CD14-positive monocyte (primary cell): ENCODE data around the gene EPHA6. TPM values are rescaled to one million over a fixed set of nuclear protein-coding genes. Genes with fewer than 3 reads are reported as not detected.

Experiments
- DNase-seq, 3 donors: peaks; one replicate each; pipeline ENCODE4 v3.0.0-alpha.2; 2011 to 2022
- H2AFZ ChIP-seq: 2 replicates; pipeline ENCODE4 v1.6.0; 2012; ENCODE audit warnings: mild to moderate bottlenecking, low read depth, low read length, inconsistent platforms; ENCODE audit not compliant: insufficient read depth, poor library complexity, severe bottlenecking
- H3K27ac ChIP-seq, 2 donors: 1 replicate in 1 of 2; 2 replicates in 1 of 2; pipeline ENCODE4 v1.5.1; 2012 to 2013; ENCODE audit warnings: low read length in 2 of 2, control low read depth in 1 of 2, inconsistent platforms in 1 of 2, low read depth in 1 of 2, mild to moderate bottlenecking in 1 of 2
- H3K27me3 ChIP-seq, 2 donors: one replicate each; pipeline versions ENCODE4 v1.6.0 to v1.6.1; 2011 to 2013; ENCODE audit warnings: low read length in 2 of 2; ENCODE audit not compliant: control insufficient read depth in 2 of 2, insufficient read depth in 2 of 2
- H3K36me3 ChIP-seq, 2 donors: replicated peaks in 1 of 2; 1 replicate in 1 of 2; 2 replicates in 1 of 2; pipeline versions ENCODE4 v1.5.1 to v1.6.1; 2012 to 2013; ENCODE audit warnings: low read length in 2 of 2, control low read depth in 1 of 2, inconsistent platforms in 1 of 2, mild to moderate bottlenecking in 1 of 2; ENCODE audit not compliant: insufficient read depth in 2 of 2, control insufficient read depth in 1 of 2
- H3K4me1 ChIP-seq, 2 donors: 1 replicate in 1 of 2; 2 replicates in 1 of 2; pipeline versions ENCODE4 v1.5.1 to v1.6.1; 2012 to 2013; ENCODE audit warnings: low read length in 2 of 2, control low read depth in 1 of 2, inconsistent platforms in 1 of 2, mild to moderate bottlenecking in 1 of 2, moderate library complexity in 1 of 2; ENCODE audit not compliant: insufficient read depth in 2 of 2, control insufficient read depth in 1 of 2
- H3K4me2 ChIP-seq: replicated peaks from 2 replicates; pipeline ENCODE3; 2012; ENCODE audit warnings: low read length, moderate library complexity, mild to moderate bottlenecking; ENCODE audit not compliant: poor library complexity, severe bottlenecking; ENCODE audit errors: extremely low read depth
- H3K4me3 ChIP-seq, 3 experiments: fragments of 200-600 bp in 1 of 3; sonication (generic) in 1 of 3; replicated peaks in 1 of 3; 1 replicate in 2 of 3; 2 replicates in 1 of 3; pipeline ENCODE4 v1.5.1; 2011 to 2013; ENCODE audit warnings: low read length in 3 of 3, mild to moderate bottlenecking in 3 of 3, control low read depth in 2 of 3, low read depth in 2 of 3, inconsistent platforms in 1 of 3, moderate library complexity in 1 of 3
- H3K79me2 ChIP-seq: 2 replicates; pipeline ENCODE4 v1.6.0; 2012; ENCODE audit warnings: mild to moderate bottlenecking, control low read depth, inconsistent platforms, low read length, moderate library complexity; ENCODE audit not compliant: insufficient read depth
- H3K9ac ChIP-seq: 2 replicates; pipeline ENCODE4 v1.6.0; 2017; ENCODE audit warnings: low read length, mild to moderate bottlenecking; ENCODE audit not compliant: insufficient read depth, poor library complexity, severe bottlenecking
- H3K9me3 ChIP-seq, 2 donors: replicated peaks in 1 of 2; 1 replicate in 1 of 2; 2 replicates in 1 of 2; pipeline versions ENCODE4 v1.5.1 to v1.6.1; 2012 to 2013; ENCODE audit warnings: low read length in 2 of 2, control low read depth in 1 of 2; ENCODE audit not compliant: control insufficient read depth in 1 of 2, insufficient read depth in 1 of 2
- H4K20me1 ChIP-seq: 2 replicates; pipeline ENCODE4 v1.6.0; 2012; ENCODE audit warnings: mild to moderate bottlenecking, low read length, control low read depth, moderate library complexity; ENCODE audit not compliant: insufficient read depth
- H3K27ac Mint-ChIP-seq, 7 donors: one replicate each; pipeline ENCODE4 v1.8.0; 2020; ENCODE audit warnings: mild to moderate bottlenecking in 7 of 7, mixed read lengths in 7 of 7, moderate library complexity in 6 of 7, inconsistent platforms in 2 of 7
- H3K27me3 Mint-ChIP-seq, 3 donors: one replicate each; pipeline ENCODE4 v1.8.0; 2021 to 2022; ENCODE audit warnings: low read depth in 3 of 3, mild to moderate bottlenecking in 3 of 3, mixed read lengths in 3 of 3, moderate library complexity in 3 of 3, inconsistent platforms in 1 of 3
- H3K36me3 Mint-ChIP-seq, 2 donors: one replicate each; pipeline ENCODE4 v1.8.0; 2020; ENCODE audit warnings: mixed read lengths in 2 of 2, inconsistent platforms in 1 of 2, mild to moderate bottlenecking in 1 of 2
- H3K4me1 Mint-ChIP-seq: one replicate; pipeline ENCODE4 v1.8.0; 2020; ENCODE audit warnings: mild to moderate bottlenecking, mixed read lengths
- H3K4me3 Mint-ChIP-seq, 2 donors: one replicate each; pipeline ENCODE4 v1.8.0; 2020; ENCODE audit warnings: mild to moderate bottlenecking in 2 of 2, mixed read lengths in 2 of 2, moderate library complexity in 1 of 2
- H3K9me3 Mint-ChIP-seq, 7 donors: one replicate each; pipeline ENCODE4 v1.8.0; 2020 to 2022; ENCODE audit warnings: mixed read lengths in 7 of 7, mild to moderate bottlenecking in 6 of 7, moderate library complexity in 6 of 7, inconsistent platforms in 2 of 7
- CTCF ChIP-seq: fragments of 200-600 bp; IDR thresholded peaks from one replicate; pipeline ENCODE4 v1.8.0; 2022; ENCODE audit warnings: antibody characterized with exemption, mild to moderate bottlenecking
- WGBS: methylation state at CpG from one replicate; pipeline ENCODE4 v1.1.5; 2013; ENCODE audit warnings: missing lambda C conversion rate; ENCODE audit not compliant: insufficient coverage; 5-methylcytosine and 5-hydroxymethylcytosine counted together
- intact Hi-C, 2 donors: fragments of 100-400 bp; cut with micrococcal nuclease; formaldehyde crosslinking; loops; one replicate each; pipeline versions ENCODE4 v1.15.0 to v1.15.1; 2023
- polyA plus RNA-seq, 3 donors: library from polyadenylated mRNA; depleted of rRNA in 1 of 3; unstranded in 2 of 3; stranded (reverse) in 1 of 3; fragments of 300-500 nt in 2 of 3; fragments of >200 nt in 1 of 3; fragmentation: Illumina TruSeq in 2 of 3; gene quantifications; 1 replicate in 2 of 3; 2 replicates in 1 of 3; pipeline ENCODE4 v1.2.3, GENCODE V29; 2012 to 2021

Gene EPHA6
- polyA plus RNA-seq, 3 donors: not detected

- no peak overlapping the region for H3K4me3 ChIP-seq
- H3K36me3 ChIP-seq: no peaks in the 10 kb centered on the region
- no peaks in the 10 kb centered on the region for H3K4me1 ChIP-seq
- no peak for TF ChIP-seq CTCF
- no peaks in the 10 kb centered on the region for H4K20me1 ChIP-seq
- H3K9ac ChIP-seq: no peak overlapping the region
- no peak overlapping the region for H2AFZ ChIP-seq
- DNase-seq: no peak
- no peaks in the 10 kb centered on the region for H3K9me3 ChIP-seq
- H3K27me3 Mint-ChIP-seq: no peaks in the 10 kb centered on the region
- no peaks in the 10 kb centered on the region for H3K27me3 ChIP-seq
- H3K79me2 ChIP-seq: no peaks in the 10 kb centered on the region
- H3K27ac ChIP-seq: no peak overlapping the region
- H3K4me3 Mint-ChIP-seq: no peak overlapping the region
- H3K36me3 Mint-ChIP-seq: no peaks in the 10 kb centered on the region
- H3K4me1 Mint-ChIP-seq: no peaks in the 10 kb centered on the region
- intact Hi-C loops: no loop called here
- H3K4me2 ChIP-seq: no peak overlapping the region
- peaks cover 0 to 7% (median 2%) of the 10 kb centered on the region in 7 donors for H3K9me3 Mint-ChIP-seq
- H3K27ac Mint-ChIP-seq: no peak overlapping the region
Measured at GRCh38 chr3:97689962-97690361, 875.6 kb downstream of the EPHA6 start.

- no peaks in the 10 kb centered on the region for H3K4me1 Mint-ChIP-seq
- Histone ChIP-seq H3K9ac (no peak overlapping the region), H2AFZ (no peak overlapping the region), H3K79me2 (no peaks in the 10 kb centered on the region), H3K27ac (no peak overlapping the region), H3K4me2 (no peak overlapping the region), H3K27me3 (no peaks in the 10 kb centered on the region), H3K4me3 (no peak overlapping the region), H4K20me1 (no peaks in the 10 kb centered on the region), H3K4me1 (no peaks in the 10 kb centered on the region), H3K36me3 (no peaks in the 10 kb centered on the region), H3K9me3 (no peaks in the 10 kb centered on the region)
- peaks cover 0 to 7% (median 2%) of the 10 kb centered on the region in 7 donors for H3K9me3 Mint-ChIP-seq
- no peak overlapping the region for H3K27ac Mint-ChIP-seq
- DNase-seq: no peak
- no peak overlapping the region for H3K4me3 Mint-ChIP-seq
- no peaks in the 10 kb centered on the region for H3K36me3 Mint-ChIP-seq
- peaks cover 0 to 2% (median 0%) of the 10 kb centered on the region in 3 donors for H3K27me3 Mint-ChIP-seq
- no CpG with 5 or more reads among the region's 1 CpG for WGBS
- no peak for TF ChIP-seq CTCF
- intact Hi-C loops: no loop called here
Measured at GRCh38 chr3:97691354-97691753, 877.0 kb downstream of the EPHA6 start.
